Activated T-helper 1 cell treated with anti-CD3 and anti-CD28 coated beads, Interleukin-12 subunit alpha, Interleukin-12 subunit beta, Interleukin-2, Interleukin-4 antibody, amounts not matched to agents 30 ng/mL and 10 ng/mL and 1 ng/mL, durations not matched to agents 14 hours and 24 hours and 36 hours (primary cell): ENCODE data around the gene ST14. TPM values are rescaled to one million over a fixed set of nuclear protein-coding genes. Genes with fewer than 3 reads are reported as not detected.

Experiments
- DNase-seq: peaks from one replicate; pipeline ENCODE4 v3.0.0; 2021; ENCODE audit warnings: low spot score
- H3K27ac Mint-ChIP-seq: one replicate; pipeline ENCODE4 v1.8.0; 2021; ENCODE audit warnings: mild to moderate bottlenecking, mixed read lengths
- H3K27me3 Mint-ChIP-seq: one replicate; pipeline ENCODE4 v1.8.0; 2022; ENCODE audit warnings: mild to moderate bottlenecking, moderate library complexity, mixed read lengths; ENCODE audit not compliant: insufficient read depth
- H3K36me3 Mint-ChIP-seq: one replicate; pipeline ENCODE4 v1.8.0; 2021; ENCODE audit warnings: low read depth, mixed read lengths
- H3K4me1 Mint-ChIP-seq: one replicate; pipeline ENCODE4 v1.8.0; 2021; ENCODE audit warnings: low read depth, mixed read lengths
- H3K4me3 Mint-ChIP-seq: one replicate; pipeline ENCODE4 v1.8.0; 2021; ENCODE audit warnings: mild to moderate bottlenecking, moderate library complexity, mixed read lengths
- H3K9me3 Mint-ChIP-seq: one replicate; pipeline ENCODE4 v1.8.0; 2021; ENCODE audit warnings: mixed read lengths
- intact Hi-C: fragments of 100-400 bp; cut with micrococcal nuclease; formaldehyde crosslinking; loops from one replicate; pipeline ENCODE4 v1.15.1; 2024
- total RNA-seq: library from RNA; stranded (reverse); gene quantifications from 2 replicates; pipeline ENCODE4 v1.2.3, GENCODE V29; 2022

The ST14 gene
- total RNA-seq, 1 donor from 2014 or later: not detected

DNA sequence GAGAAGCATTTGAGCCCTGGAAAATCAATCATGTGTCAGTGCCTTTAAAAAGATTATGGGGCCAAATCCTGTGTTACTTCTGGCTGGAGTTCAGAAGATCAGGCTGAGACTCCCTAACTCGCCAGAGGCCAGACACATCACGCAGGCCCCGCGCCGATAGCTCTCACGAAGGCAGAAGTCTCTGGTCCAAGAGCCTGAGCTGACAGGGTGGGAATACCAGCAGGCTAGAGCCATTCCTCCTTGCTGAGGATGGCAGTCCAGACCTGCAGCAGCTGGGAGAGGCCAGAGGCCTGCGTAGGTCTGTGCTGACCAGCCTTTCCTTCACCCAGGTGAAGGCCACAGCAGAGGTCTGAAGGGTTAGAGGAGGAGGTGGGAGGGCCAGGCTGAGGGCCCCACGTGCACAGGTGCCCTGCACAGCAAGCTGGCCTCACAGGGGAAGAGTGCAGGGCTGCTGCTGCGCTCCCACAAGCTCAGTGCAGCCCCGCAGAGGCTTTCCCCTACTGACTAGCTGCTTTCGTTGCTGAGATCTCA, 52.9 kb downstream of the ST14 start:
- Mint-ChIP-seq H3K27ac (no peak overlapping the region), H3K27me3 (peaks cover 6% of the 10 kb centered on the region), H3K9me3 (no peaks in the 10 kb centered on the region), H3K36me3 (no peaks in the 10 kb centered on the region), H3K4me1 (no peaks in the 10 kb centered on the region), H3K4me3 (no peak overlapping the region)
- intact Hi-C loops: loop anchor here (5.0 kb wide), 1 partner anchor 180 kb away; no protein-coding TSS in a partner anchor
- DNase-seq: no peak

DNA sequence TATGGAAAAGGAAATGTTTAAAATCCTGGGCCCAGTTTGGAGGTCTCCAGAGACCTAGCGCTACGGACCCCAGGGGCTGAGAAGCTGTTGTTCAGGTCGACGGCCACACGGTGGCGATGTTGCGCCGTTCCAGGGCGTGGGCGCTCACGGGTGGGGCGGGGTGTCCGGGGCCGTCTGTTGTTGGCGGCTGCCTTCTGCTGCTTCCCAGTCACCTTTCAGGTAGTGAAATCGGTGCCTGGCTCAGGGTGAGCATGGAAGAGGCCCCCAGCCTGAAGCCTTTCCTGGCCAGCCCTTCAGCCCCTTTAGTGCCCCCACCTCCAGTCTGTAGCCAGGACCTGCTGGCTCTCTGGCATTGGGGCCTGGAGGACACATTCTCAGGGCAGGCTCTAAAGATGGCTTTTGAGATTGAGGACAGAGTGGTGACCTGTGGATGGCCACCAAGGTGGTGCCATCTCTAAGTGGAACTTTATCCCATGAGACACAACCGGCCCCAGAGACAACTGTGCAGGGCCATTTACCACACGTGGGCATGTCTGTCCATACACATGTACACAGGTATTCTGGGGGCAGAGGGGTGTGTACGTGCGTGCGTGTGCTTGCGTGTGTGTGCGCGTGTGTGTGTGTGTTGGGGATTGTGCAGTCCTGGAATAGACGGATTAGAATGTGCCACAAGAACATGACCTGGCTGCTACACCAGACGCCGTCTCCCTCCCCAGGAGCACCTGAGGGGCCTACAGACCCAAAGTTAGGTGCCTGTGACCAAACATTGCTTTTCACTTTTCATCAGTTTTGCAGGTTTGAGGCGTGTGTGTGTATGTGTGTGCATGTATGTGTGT, 53.8 kb downstream of the ST14 start:
- no peak overlapping the region for H3K27ac Mint-ChIP-seq
- H3K4me3 Mint-ChIP-seq: no peak overlapping the region
- no peaks in the 10 kb centered on the region for H3K9me3 Mint-ChIP-seq
- H3K36me3 Mint-ChIP-seq: no peaks in the 10 kb centered on the region
- intact Hi-C loops: loop anchor here (1.0 to 5.0 kb wide), 5 partner anchors 102 to 649 kb away; no protein-coding TSS in a partner anchor
- peaks cover 6% of the 10 kb centered on the region for H3K27me3 Mint-ChIP-seq
- no peaks in the 10 kb centered on the region for H3K4me1 Mint-ChIP-seq
- peak; percentile 60 for DNase-seq

DNA sequence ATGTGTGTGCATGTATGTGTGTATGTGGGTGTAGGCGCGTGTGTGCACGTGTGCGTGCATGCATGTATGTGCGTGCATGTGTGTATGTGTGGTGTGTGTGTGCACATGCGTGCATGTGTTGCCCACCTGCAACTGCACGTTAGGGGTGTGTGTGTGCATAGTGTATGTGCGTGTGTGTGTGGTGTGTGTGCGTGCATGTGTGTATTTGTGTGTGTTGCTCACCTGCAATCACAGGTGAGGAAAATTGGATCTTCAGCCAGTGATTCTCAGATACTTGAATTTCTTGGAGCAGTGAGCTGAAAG, 54.3 kb downstream of the ST14 start:
- Mint-ChIP-seq H3K27me3 (peaks cover 6% of the 10 kb centered on the region), H3K36me3 (no peaks in the 10 kb centered on the region), H3K9me3 (no peaks in the 10 kb centered on the region), H3K4me1 (no peaks in the 10 kb centered on the region), H3K4me3 (no peak overlapping the region), H3K27ac (no peak overlapping the region)
- no peak for DNase-seq
- intact Hi-C loops: loop anchor here (1.0 to 5.0 kb wide), 5 partner anchors 101 to 648 kb away; no protein-coding TSS in a partner anchor

DNA sequence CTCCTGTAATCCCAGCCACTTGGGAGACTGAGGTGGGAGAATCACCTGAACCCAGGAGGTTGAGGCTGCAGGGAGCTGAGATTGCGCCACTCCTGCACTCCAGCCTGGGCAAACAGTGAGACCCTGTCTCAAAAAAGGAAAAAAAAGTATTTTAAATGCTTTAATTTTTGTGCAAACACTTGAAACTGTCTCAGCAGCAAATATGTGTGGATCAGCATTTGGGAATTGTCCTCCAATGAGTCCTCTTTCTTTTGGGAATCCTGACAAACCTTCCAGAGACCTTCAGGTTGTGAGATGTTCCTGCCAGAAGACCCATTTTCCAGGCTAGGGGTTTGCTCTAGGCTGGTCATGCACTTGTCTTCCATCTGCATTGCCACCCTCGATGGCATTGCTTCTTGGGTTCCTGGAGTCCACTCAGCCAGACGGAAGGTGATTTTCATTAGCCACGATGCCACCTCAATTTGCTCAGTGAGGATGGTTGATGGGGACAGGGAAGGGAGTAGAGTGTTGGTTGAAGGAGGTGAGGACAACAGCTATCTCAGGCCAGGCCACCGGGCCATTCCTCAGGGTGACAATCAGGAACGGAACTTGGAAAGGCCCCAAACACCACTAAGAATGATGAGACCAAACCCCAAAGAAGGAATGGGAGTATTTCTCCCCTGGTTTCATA, 55.4 kb downstream of the ST14 start:
- intact Hi-C loops: loop anchor here (5.0 kb wide), 1 partner anchor 177 kb away; no protein-coding TSS in a partner anchor
- Mint-ChIP-seq H3K36me3 (no peaks in the 10 kb centered on the region), H3K27me3 (peaks cover 6% of the 10 kb centered on the region), H3K4me1 (no peaks in the 10 kb centered on the region), H3K4me3 (no peak overlapping the region), H3K27ac (no peak overlapping the region), H3K9me3 (no peaks in the 10 kb centered on the region)
- no peak for DNase-seq

DNA sequence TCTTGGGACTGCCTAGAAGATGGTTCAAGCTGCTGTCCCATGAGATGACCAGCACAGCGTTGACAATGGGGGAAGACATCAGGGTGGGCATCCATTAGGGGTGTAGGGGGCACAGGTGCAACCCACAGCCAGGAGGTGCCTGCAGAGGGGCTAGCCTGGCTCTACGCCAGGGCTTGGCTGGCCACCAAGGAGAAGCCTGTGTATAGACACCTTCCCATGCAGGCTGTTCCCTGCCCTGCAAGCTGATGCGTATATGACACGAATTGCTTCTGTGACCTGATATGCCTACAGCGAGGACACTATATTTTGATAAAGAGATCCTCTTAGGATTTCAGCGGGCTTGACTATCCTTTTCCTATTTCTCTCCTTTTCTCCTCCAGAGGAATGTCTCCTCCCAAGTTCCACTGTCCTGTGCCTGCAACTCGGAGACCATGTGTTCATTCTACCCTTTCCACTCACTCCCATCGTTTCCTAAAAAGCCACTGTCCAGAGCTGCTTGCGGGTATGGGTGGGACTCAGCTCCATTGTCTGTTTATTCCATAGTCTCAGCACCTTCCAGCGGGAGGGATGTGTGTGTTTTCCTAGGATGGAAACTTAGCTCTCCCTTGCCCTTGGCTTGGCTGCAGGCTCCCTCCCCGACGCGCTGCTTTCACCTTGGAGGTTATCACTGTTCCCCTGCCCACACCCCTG, 56.1 kb downstream of the ST14 start:
- DNase-seq: no peak
- peaks cover 3% of the 10 kb centered on the region for H3K27me3 Mint-ChIP-seq

DNA sequence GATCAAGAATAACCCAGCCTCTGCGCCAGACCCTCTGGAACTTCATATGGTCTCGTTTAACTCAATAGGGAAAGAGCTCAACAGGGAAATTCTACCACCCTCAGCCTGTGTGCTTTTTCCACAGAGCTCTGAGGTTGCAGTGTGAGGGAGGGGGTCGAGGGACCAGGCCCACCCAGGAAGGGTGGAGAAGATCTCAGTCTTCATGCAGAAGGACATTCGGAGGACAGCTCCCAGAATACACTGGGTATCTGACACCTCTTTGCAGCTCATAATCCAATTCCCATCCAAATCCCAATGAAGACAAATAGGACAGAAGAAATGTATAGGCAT, 56.6 kb downstream of the ST14 start:
- Mint-ChIP-seq H3K27me3 (peaks cover 3% of the 10 kb centered on the region), H3K4me3 (no peak overlapping the region), H3K4me1 (no peaks in the 10 kb centered on the region), H3K36me3 (no peaks in the 10 kb centered on the region), H3K9me3 (no peaks in the 10 kb centered on the region), H3K27ac (no peak overlapping the region)
- intact Hi-C loops: no loop called here
- no peak for DNase-seq

More for the DNA sequence above, 56.1 kb downstream of the ST14 start:
- intact Hi-C loops: no loop called here
- no peak overlapping the region for H3K4me3 Mint-ChIP-seq
- H3K36me3 Mint-ChIP-seq: no peaks in the 10 kb centered on the region
- H3K27ac Mint-ChIP-seq: no peak overlapping the region
- H3K9me3 Mint-ChIP-seq: no peaks in the 10 kb centered on the region
- H3K4me1 Mint-ChIP-seq: no peaks in the 10 kb centered on the region

DNA sequence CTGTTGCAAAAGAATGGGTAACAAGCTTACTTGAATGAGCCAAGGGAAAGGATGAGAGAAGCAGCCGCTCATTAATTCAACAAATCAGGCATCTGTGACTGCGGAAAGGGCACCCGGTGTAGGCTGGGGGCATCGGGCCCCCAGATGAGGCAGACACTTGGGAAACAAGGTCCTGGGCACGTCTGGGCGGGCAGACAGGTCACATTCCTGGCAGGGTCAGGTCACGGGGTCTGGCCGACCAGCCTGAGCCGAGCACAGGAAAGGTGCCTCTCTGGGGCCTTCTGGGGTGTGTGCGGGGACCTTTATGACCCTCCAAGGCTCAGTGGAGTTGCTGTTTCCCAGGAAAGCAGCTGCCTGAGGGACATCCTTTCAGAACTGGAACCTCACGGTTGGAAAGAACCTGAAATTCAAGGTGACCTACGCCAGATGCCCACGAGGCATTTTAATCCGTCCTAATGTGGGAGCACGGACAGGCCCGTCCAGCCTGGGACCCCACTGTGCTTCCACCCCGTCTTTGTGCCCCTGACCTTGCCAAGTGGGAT, 57.1 kb downstream of the ST14 start:
- Mint-ChIP-seq H3K27ac (no peak overlapping the region), H3K9me3 (no peaks in the 10 kb centered on the region), H3K36me3 (no peaks in the 10 kb centered on the region), H3K4me1 (no peaks in the 10 kb centered on the region), H3K27me3 (peaks cover 3% of the 10 kb centered on the region), H3K4me3 (no peak overlapping the region)
- intact Hi-C loops: no loop called here
- no peak for DNase-seq

DNA sequence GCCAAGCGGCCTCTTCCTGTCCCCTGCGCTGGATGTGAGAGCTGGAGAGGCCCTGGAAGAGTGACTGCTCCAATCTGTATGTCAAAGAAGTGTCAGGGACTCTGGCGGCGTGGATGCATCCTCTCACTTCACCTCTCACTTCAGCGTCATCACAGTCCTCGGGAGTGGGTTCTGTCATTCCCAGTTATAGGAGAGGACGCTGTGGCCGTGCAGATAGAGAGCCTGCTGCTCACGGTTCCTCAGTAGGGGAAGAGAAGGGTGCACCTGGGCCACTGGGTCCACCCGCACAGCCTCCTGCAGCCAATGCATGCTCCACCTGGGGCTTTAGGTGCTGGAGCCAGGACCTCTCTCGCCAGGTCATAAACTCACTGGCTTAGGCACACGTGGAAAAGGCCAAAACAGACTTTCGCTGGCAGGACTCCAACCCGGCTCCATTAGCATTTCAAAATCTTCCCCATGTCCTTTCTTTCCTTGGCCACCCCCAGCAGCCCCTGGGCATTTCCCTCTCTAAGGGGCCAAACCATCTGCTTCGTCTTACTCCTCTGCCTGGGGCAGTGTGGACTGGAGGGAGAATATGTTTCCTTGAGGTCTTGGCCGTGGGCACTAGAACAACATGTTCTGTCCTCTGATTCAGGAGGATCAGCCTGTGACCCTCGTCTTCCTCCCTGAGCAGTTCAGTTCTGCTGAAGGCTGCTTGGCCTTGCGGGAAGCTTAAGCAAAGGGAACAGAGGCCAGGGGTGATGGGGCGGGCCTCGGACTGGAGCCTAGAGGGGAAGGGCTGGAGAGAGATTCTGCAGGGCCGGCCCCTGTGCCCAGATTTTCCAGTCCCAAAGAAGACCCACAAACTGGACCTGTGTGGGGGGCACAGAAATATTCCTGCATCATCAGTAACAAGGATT, 57.8 kb downstream of the ST14 start:
- Mint-ChIP-seq H3K4me1 (no peaks in the 10 kb centered on the region), H3K36me3 (no peaks in the 10 kb centered on the region), H3K27me3 (peaks cover 3% of the 10 kb centered on the region), H3K27ac (no peak overlapping the region), H3K4me3 (no peak overlapping the region), H3K9me3 (no peaks in the 10 kb centered on the region)
- intact Hi-C loops: no loop called here
- no peak for DNase-seq

DNA sequence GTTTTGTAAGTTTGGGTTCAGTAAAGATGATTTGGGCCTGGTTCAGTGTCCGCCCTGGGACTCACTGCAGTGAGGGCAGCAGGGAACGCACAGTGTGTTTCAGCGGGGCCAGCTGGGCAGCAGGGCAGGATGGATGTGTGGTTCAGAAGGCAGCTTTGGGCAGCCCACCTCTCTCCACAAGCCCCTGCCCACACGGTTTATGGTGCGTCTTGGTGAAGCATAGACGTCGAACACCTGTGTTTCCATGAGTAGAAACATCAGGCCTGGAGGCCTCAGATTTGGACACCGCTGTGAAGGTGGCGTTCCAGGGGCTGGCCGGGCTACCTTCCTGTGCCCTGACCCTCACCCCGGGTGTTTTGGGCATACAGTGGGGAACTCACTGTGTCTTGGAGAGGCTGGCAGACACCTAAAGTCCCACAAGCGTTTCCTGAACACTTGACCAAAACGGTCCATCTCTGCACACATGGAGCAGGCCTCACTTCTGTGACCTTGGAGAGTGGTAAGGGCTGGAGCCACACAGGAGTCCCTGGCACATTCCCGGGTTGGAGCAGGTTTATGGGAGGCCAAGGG, 59.0 kb downstream of the ST14 start:
- no peaks in the 10 kb centered on the region for H3K9me3 Mint-ChIP-seq
- H3K27me3 Mint-ChIP-seq: peaks cover 3% of the 10 kb centered on the region
- DNase-seq: no peak
- no peak overlapping the region for H3K4me3 Mint-ChIP-seq
- peaks cover 5% of the 10 kb centered on the region for H3K4me1 Mint-ChIP-seq
- no peak overlapping the region for H3K27ac Mint-ChIP-seq
- no peaks in the 10 kb centered on the region for H3K36me3 Mint-ChIP-seq
- intact Hi-C loops: no loop called here

DNA sequence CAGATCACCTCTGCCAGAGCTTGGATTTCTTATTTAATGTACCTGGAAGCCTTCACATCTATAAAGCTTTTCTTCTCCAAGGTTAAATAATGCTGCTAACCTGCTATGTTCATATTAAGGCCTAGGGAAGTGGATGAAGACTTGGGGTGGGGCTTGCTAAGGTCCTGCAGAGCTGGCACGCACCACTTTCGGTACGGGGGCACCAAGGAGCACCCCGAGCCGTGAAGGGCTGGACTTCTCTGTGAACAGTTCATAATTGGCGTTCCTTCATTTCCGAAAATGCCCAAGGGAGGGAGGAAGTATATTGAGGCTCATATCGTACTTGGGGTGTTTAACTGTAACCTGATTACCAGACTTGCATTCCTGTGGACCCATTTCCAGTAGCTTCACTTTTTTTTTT, 59.6 kb downstream of the ST14 start:
- Mint-ChIP-seq H3K27ac (no peak overlapping the region), H3K4me3 (no peak overlapping the region), H3K27me3 (peaks cover 3% of the 10 kb centered on the region), H3K36me3 (no peaks in the 10 kb centered on the region), H3K9me3 (no peaks in the 10 kb centered on the region), H3K4me1 (peaks cover 6% of the 10 kb centered on the region)
- intact Hi-C loops: no loop called here
- no peak for DNase-seq

DNA sequence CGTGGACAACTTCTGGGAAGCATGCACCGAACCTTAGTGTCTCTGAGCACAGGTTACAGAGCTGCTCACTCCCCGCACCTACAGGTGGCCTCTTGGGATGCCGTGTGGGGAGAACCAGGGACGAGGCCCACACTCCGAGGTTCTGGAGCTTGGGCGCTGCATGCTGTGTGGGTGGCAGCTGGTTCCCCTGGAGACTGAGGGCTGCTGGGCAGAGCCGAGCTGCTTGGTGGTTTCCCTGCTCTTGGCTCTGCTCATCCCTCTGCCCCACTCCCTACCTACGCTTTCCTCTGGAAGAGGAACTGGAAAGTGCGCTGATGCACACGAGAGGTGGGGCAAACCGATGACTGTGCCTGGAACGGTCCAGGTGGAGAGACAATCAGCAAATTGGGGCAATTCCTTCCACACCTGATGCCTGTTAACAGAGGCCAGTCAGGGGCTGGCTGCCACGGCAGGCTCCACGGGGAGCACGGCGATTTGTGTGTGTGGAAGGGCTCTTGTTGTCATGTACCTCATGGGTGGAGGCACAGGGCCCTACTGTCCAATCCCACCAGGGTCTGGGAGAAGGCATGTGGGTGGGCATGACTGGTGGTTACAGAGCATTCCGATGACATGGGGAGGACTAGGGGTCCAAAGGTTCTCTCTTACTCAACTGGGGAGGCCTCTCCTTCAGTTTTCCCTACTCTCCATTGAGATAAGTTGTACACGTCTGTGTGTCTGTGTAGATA, 60.9 kb downstream of the ST14 start:
- Mint-ChIP-seq H3K36me3 (no peaks in the 10 kb centered on the region), H3K4me1 (peaks cover 6% of the 10 kb centered on the region), H3K27ac (no peak overlapping the region), H3K9me3 (no peaks in the 10 kb centered on the region), H3K27me3 (no peaks in the 10 kb centered on the region), H3K4me3 (no peak overlapping the region)
- DNase-seq: no peak
- intact Hi-C loops: no loop called here
